Measurements from ENCODE around the gene SNPH.

- TF ChIP-seq, protein P1, sequence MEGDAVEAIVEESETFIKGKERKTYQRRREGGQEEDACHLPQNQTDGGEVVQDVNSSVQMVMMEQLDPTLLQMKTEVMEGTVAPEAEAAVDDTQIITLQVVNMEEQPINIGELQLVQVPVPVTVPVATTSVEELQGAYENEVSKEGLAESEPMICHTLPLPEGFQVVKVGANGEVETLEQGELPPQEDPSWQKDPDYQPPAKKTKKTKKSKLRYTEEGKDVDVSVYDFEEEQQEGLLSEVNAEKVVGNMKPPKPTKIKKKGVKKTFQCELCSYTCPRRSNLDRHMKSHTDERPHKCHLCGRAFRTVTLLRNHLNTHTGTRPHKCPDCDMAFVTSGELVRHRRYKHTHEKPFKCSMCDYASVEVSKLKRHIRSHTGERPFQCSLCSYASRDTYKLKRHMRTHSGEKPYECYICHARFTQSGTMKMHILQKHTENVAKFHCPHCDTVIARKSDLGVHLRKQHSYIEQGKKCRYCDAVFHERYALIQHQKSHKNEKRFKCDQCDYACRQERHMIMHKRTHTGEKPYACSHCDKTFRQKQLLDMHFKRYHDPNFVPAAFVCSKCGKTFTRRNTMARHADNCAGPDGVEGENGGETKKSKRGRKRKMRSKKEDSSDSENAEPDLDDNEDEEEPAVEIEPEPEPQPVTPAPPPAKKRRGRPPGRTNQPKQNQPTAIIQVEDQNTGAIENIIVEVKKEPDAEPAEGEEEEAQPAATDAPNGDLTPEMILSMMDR (IDR thresholded peaks at IDR 0.05) = no peak
- no peak for TF ChIP-seq POLR2A (IDR thresholded peaks at IDR 0.05)
Observed at GRCh38 chr20:1300083-1300840, 34.2 kb downstream of the SNPH start.
